Sigmoid colon (tissue), 7 donors: ENCODE results near the gene SLFN13. TPM values are rescaled to one million over a fixed set of nuclear protein-coding genes. Genes with fewer than 3 reads are reported as not detected.

Experiments
- polyA plus RNA-seq, 3 donors: library from polyadenylated mRNA; stranded (reverse); fragments of 200-250 nt; gene quantifications; one replicate each; pipeline ENCODE4 v1.2.3, GENCODE V29; 2013
- small RNA-seq, 3 donors: library from RNA; depleted of rRNA; stranded (forward); fragments of <200 nt; gene quantifications; one replicate each; pipeline ENCODE3, GENCODE V24; 2016
- total RNA-seq, 4 donors: library from RNA; depleted of rRNA; stranded (reverse); fragments of >200 nt; gene quantifications; one replicate each; pipeline ENCODE4 v1.1.0, GENCODE V29; 2016
- donor health status: healthy with polysubstance abuse.
- donor health status: Bipolar disorder and iron deficiency.
- donor health status: healthy.

The SLFN13 gene
- total and polyA plus RNA-seq, 7 donors = 0.23 to 19.9 (median 11.1) TPM

Small RNA genes lying within 50 kb of the gene (small RNA-seq; reads per million reads assigned to genes)
- 0 reads per million in 3 donors for gene AC060766.5

Other genes with a start within 250 kb of the SLFN13 start
- gene SLFN5, start 205.7 kb downstream of the SLFN13 start, total RNA-seq = 10 to 100 TPM; 23.0 to 26.2 (median 23.7) TPM
- 10 to 100 TPM in 1 of 3 donors, 1 to 10 TPM in 2; 1.2 to 12.6 (median 3.6) TPM for gene SLFN5, start 205.7 kb downstream of the SLFN13 start, polyA plus RNA-seq
- gene SLFN11, start 75.1 kb downstream of the SLFN13 start, total RNA-seq = 10 to 100 TPM; 17.8 to 28.0 (median 25.7) TPM
- 1 to 10 TPM; 1.2 to 4.6 (median 4.3) TPM for gene SLFN11, start 75.1 kb downstream of the SLFN13 start, polyA plus RNA-seq
- 10 to 100 TPM in 2 of 4 donors, 1 to 10 TPM in 2; 6.4 to 19.9 (median 10.2) TPM for gene SLFN12, start 16.3 kb downstream of the SLFN13 start, total RNA-seq
- 1 to 10 TPM in 2 of 3 donors, under 1 TPM in 1; 0.69 to 1.2 (median 1.1) TPM for gene SLFN12, start 16.3 kb downstream of the SLFN13 start, polyA plus RNA-seq
- gene SLFN12L, start 88.9 kb upstream of the SLFN13 start, total RNA-seq = 1 to 10 TPM in 1 of 4 donors, under 1 TPM in 3; 0.27 to 1.2 (median 0.63) TPM
- gene SLFN12L, start 88.9 kb upstream of the SLFN13 start, polyA plus RNA-seq = 1 to 10 TPM in 1 of 3 donors, not detected in 2; 1.9 TPM
- gene SLFN14, start 112.1 kb upstream of the SLFN13 start, total RNA-seq = not detected
- not detected for gene SLFN14, start 112.1 kb upstream of the SLFN13 start, polyA plus RNA-seq
- 10 to 100 TPM in 1 of 4 donors, 1 to 10 TPM in 3; 4.6 to 10.4 (median 6.5) TPM for gene PEX12, start 129.8 kb upstream of the SLFN13 start, total RNA-seq
- gene PEX12, start 129.8 kb upstream of the SLFN13 start, polyA plus RNA-seq = 1 to 10 TPM in 2 of 3 donors, under 1 TPM in 1; 0.92 to 2.7 (median 2.4) TPM
- 10 to 100 TPM; 46.7 to 58.7 (median 53.2) TPM for gene AP2B1, start 138.6 kb upstream of the SLFN13 start, total RNA-seq
- gene AP2B1, start 138.6 kb upstream of the SLFN13 start, polyA plus RNA-seq = 10 to 100 TPM; 43.2 to 86.4 (median 46.7) TPM